HEK293 (cell line): Measurements from ENCODE around the gene TBC1D5.

Experiments
- PRDM1 ChIP-seq: fragments of 450-650 bp; formaldehyde crosslinking; IDR thresholded peaks from 2 replicates; pipeline ENCODE4; 2016; ENCODE audit warnings: missing biosample characterization, missing genetic modification characterization
- TCF7L2 ChIP-seq: IDR thresholded peaks from 2 replicates; pipeline ENCODE4 v1.6.1; 2011; ENCODE audit warnings: low read depth, mild to moderate bottlenecking, inconsistent platforms, low read length, moderate library complexity, borderline replicate concordance
- ZNF157 ChIP-seq: fragments of 450-650 bp; formaldehyde crosslinking; IDR thresholded peaks from 2 replicates; pipeline ENCODE4 v1.5.1; 2016; ENCODE audit warnings: missing biosample characterization, missing genetic modification characterization
- ZNF16 ChIP-seq: fragments of 450-650 bp; formaldehyde crosslinking; IDR thresholded peaks from 2 replicates; pipeline ENCODE4 v1.5.1; 2016; ENCODE audit warnings: low read depth, missing biosample characterization, missing genetic modification characterization

DNA sequence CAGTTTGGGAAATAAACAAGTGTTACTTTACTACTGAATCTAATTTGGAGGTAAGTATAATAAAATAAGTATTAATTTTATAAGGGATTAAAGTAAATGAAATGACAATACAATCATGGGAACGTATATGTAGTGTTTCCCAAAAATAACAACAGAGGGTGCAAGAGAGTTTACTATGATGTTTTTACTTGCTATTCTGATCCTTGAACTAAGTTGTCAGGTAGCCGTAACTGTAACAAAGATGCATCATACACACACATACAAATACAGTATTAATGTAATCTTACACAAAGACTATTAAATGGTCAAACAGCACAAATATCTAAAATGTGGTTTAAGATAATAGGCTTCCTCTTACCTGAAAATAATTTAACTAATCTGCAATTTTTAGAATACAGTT, 311.4 kb downstream of the TBC1D5 start:
- no peak for TF ChIP-seq TCF7L2
- TF ChIP-seq ZNF16 (tag by site-specific recombination) = no peak
- no peak for TF ChIP-seq PRDM1 (tag by site-specific recombination)
- TF ChIP-seq ZNF157 (tag by site-specific recombination) = no peak
